Measurements from ENCODE around the gene GRIN2B. TPM values are rescaled to one million over a fixed set of nuclear protein-coding genes. Genes with fewer than 3 reads are reported as not detected.

The GRIN2B gene
- total RNA-seq (under 0.01 TPM in 1 of 2 replicates, not detected in the other), polyA plus RNA-seq (not detected in 2 replicates), polyA minus RNA-seq (ENCODE audit: low replicate concordance) (not detected in 2 replicates)
- polyA plus RNA-seq (2012): not detected in 2 replicates

GRCh38 chr12:13981296-13981962, at the start of gene GRIN2B:
Gene GRIN2B (minus strand): TSS chr12:13981602. CDS start chr12:13866208, 115,394 bp downstream.
- no peak within 1 kb of the TSS for H2AFZ ChIP-seq (ENCODE audit: low read length)
- no peaks in the 10 kb centered on the region for H3K9me3 ChIP-seq (ENCODE audit: control insufficient read depth, insufficient read depth, low read depth, low read length)
- H3K4me3 ChIP-seq (replicated peaks in 1 of 4; ENCODE audit: control extremely low read depth in 1 of 4, insufficient read depth in 1 of 4, low read depth in 3 of 4, low read length in 4 of 4): peak within 1 kb of the TSS in 1 of 4 experiments; percentile 16
- no peak within 1 kb of the TSS for H3K27ac ChIP-seq (ENCODE audit: insufficient read depth, low read length)
- H3K4me2 ChIP-seq (ENCODE audit: extremely low read depth, insufficient read depth, low read length): no peak within 1 kb of the TSS
- TF ChIP-seq CTCF (conservative IDR thresholded peaks at IDR 0.05 in 1 of 2, IDR thresholded peaks at IDR 0.05 in 1 of 2; ENCODE audit: low read depth in 1 of 2, low read length in 2 of 2) (no peak), EZH2 (IDR thresholded peaks at IDR 0.05; ENCODE audit: low read length, missing control alignments) (no peak)
- no peaks in the 10 kb centered on the region for H4K20me1 ChIP-seq (ENCODE audit: control insufficient read depth, extremely low read depth, insufficient read depth, low read length)
- H3K36me3 ChIP-seq (ENCODE audit: control insufficient read depth, insufficient read depth, low read length): no peaks in the 10 kb centered on the region
- H3K4me1 ChIP-seq (ENCODE audit: control insufficient read depth, extremely low read depth, insufficient read depth, low read length): no peaks in the 10 kb centered on the region
- peaks cover 9% of the 10 kb centered on the region for H3K27me3 ChIP-seq (ENCODE audit: control insufficient read depth, insufficient read depth, low read length)
- H3K9ac ChIP-seq (ENCODE audit: insufficient read depth, low read length): no peak within 1 kb of the TSS
- H3K79me2 ChIP-seq (ENCODE audit: control insufficient read depth, insufficient read depth, low read length): no peaks in the 10 kb centered on the region
- no peak for DNase-seq (ENCODE audit: low read depth in 2 of 2)

- no peaks in the 10 kb centered on the region for H3K4me1 ChIP-seq (ENCODE audit: control insufficient read depth, extremely low read depth, insufficient read depth, low read length)
- H4K20me1 ChIP-seq (ENCODE audit: control insufficient read depth, extremely low read depth, insufficient read depth, low read length): no peaks in the 10 kb centered on the region
- H3K9me3 ChIP-seq (ENCODE audit: control insufficient read depth, insufficient read depth, low read depth, low read length): no peaks in the 10 kb centered on the region
- H3K27me3 ChIP-seq (ENCODE audit: control insufficient read depth, insufficient read depth, low read length): no peaks in the 10 kb centered on the region
- H2AFZ ChIP-seq (ENCODE audit: low read length): no peak overlapping the region
- no peak for DNase-seq (ENCODE audit: low read depth in 2 of 2)
- H3K79me2 ChIP-seq (ENCODE audit: control insufficient read depth, insufficient read depth, low read length): no peaks in the 10 kb centered on the region
- no peaks in the 10 kb centered on the region for H3K36me3 ChIP-seq (ENCODE audit: control insufficient read depth, insufficient read depth, low read length)
- TF ChIP-seq CTCF (conservative IDR thresholded peaks at IDR 0.05 in 1 of 2, IDR thresholded peaks at IDR 0.05 in 1 of 2; ENCODE audit: low read depth in 1 of 2, low read length in 2 of 2): no peak
- H3K9ac ChIP-seq (ENCODE audit: insufficient read depth, low read length): no peak overlapping the region
- H3K4me3 ChIP-seq (replicated peaks in 1 of 4; ENCODE audit: control extremely low read depth in 1 of 4, insufficient read depth in 1 of 4, low read depth in 3 of 4, low read length in 4 of 4): no peak overlapping the region
- H3K4me2 ChIP-seq (ENCODE audit: extremely low read depth, insufficient read depth, low read length): no peak overlapping the region
- H3K27ac ChIP-seq (ENCODE audit: insufficient read depth, low read length): no peak overlapping the region
Observed at GRCh38 chr12:14026537-14026936, 45.1 kb upstream of the GRIN2B start.

- Histone ChIP-seq H3K9me3 (ENCODE audit: control insufficient read depth, insufficient read depth, low read depth, low read length) (no peaks in the 10 kb centered on the region), H3K36me3 (ENCODE audit: control insufficient read depth, insufficient read depth, low read length) (no peaks in the 10 kb centered on the region), H3K9ac (ENCODE audit: insufficient read depth, low read length) (no peak overlapping the region), H4K20me1 (ENCODE audit: control insufficient read depth, extremely low read depth, insufficient read depth, low read length) (no peaks in the 10 kb centered on the region), H3K27ac (ENCODE audit: insufficient read depth, low read length) (no peak overlapping the region), H3K4me2 (ENCODE audit: extremely low read depth, insufficient read depth, low read length) (no peak overlapping the region), H3K4me3 (replicated peaks in 1 of 4; ENCODE audit: control extremely low read depth in 1 of 4, insufficient read depth in 1 of 4, low read depth in 3 of 4, low read length in 4 of 4) (no peak overlapping the region), H3K4me1 (ENCODE audit: control insufficient read depth, extremely low read depth, insufficient read depth, low read length) (no peaks in the 10 kb centered on the region), H3K27me3 (ENCODE audit: control insufficient read depth, insufficient read depth, low read length) (no peaks in the 10 kb centered on the region), H2AFZ (ENCODE audit: low read length) (no peak overlapping the region), H3K79me2 (ENCODE audit: control insufficient read depth, insufficient read depth, low read length) (no peaks in the 10 kb centered on the region)
- DNase-seq (ENCODE audit: low read depth in 2 of 2): no peak
- no peak for TF ChIP-seq EZH2 (IDR thresholded peaks at IDR 0.05; ENCODE audit: low read length, missing control alignments)
- no peak for TF ChIP-seq CTCF (conservative IDR thresholded peaks at IDR 0.05 in 1 of 2, IDR thresholded peaks at IDR 0.05 in 1 of 2; ENCODE audit: low read depth in 1 of 2, low read length in 2 of 2)
Observed at GRCh38 chr12:14024591-14024990, 43.2 kb upstream of the GRIN2B start.

Measured in fibroblast of lung (primary cell).